Measurements from ENCODE around the gene IL4R.
"Not testable (repeated sequence)": the region's sequence is repeated elsewhere in the genome, so short reads cannot be mapped to it uniquely, and the experiment has no call there.

The IL4R gene

GRCh38 chr16:27287887-27288286 is 25.9 kb upstream of the IL4R start:
- no peak for DNase-seq

DNA sequence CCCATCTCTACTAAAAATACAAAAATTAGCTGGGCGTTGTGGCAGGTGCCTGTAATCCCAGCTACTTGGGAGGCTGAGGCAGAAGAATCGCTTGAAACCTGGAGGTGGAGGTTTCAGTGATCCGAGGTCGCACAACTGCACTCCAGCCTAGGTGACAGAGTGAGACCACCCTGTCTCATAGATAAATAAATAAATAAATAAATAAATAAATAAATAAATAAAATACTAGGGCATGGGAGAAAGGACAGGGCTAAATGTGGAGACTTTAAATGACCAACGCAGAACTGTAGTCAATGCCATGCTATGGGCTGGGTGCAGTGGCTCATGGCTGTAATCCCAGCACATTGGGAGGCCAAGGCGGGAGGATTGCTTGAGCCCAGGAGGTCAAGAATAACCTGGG is 25.5 kb upstream of the IL4R start:
- not testable (repeated sequence) for DNase-seq

- no peak for DNase-seq
Observed at GRCh38 chr16:27289669-27290068, 24.1 kb upstream of the IL4R start.

DNA sequence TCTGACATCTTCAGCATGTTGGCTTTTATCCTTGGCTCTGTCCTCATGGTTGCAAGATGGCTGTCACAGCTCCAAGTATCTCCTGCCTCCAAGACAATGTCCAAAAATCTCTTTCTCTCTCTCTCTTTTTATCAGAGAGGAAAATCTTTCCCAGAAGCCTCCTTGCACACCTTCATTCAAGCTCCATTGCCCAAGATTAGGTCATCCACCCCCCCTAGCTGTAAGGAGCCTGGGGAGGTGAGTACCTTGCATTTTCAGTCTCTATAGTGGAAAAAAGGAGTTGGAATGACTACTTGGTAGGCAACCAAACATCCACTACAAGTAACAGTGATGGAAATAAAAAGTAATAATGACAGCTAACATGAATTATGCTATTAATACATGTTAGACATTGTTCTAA is 23.2 kb upstream of the IL4R start:
- no peak for DNase-seq

DNA sequence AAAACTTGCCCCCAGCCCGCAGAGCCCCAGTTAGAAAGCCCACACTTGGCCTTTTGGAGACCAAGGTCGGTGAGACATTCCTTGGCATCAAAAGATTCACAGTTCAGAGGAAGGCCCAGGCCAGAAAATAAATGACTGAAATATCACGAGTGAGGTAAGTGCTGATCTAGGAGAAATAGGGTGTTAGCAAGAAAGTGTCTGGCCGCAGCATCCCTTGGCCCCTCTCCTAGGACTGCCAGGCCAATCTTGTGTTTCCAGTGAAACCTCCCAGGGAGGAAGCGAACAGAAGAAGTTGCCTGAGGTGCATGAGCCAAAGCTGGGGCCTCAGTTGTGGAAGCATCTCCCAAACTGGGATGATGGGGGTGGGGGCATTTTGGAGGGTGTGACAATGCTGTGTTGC is 22.7 kb upstream of the IL4R start:
- DNase-seq = no peak

DNA sequence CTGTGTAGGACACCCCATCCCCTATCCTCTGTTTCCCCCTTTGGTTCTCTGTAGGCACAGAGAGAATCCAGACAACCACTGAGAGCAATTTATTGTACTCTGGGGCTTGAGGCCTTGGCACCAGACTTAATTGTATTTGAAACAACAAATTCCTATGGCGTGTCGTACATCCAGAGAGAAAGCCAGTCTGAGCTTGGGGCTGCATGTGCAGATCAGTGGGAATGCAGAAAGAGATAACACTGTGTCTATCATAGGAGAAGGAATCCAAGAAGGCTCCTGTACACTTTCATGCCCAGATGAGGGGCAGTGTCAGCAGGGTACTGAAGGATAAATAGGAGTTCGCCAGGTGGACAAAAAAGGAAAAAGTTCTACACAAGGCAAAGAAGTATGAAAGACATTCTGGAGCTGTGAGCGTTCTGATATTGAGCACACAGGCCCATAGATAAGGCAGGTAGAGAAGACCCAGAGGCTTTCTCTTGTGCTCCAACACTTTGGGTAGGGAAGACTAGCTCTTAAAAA is 22.0 kb upstream of the IL4R start:
- no peak for DNase-seq

- DNase-seq = no peak
Observed at GRCh38 chr16:27293343-27293742, 20.4 kb upstream of the IL4R start.

GRCh38 chr16:27298132-27298531 is 15.6 kb upstream of the IL4R start:
- no peak for DNase-seq

- DNase-seq = no peak
Observed at GRCh38 chr16:27301236-27301861, 12.4 kb upstream of the IL4R start.

DNA sequence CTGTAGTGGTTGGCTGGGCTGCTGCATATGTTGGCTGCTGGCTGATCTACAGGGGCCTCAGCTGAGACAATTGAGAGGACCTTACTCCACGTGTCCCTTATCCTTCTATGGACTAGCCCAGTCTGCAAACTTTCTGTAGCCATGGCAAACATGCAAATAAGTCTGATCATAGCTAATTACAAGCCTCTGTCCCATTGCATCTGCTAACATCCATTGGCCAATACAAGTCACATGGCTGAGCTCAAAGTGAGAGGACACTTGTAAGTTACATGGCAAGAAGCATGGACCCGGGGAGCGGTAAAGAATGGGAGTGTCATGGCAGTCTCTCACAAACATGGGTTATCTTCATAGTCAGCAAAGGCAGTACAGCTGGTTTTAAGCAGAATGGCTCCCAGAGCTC is 11.6 kb upstream of the IL4R start:
- no peak for DNase-seq

- DNase-seq = no peak
Observed at GRCh38 chr16:27303256-27304100, 10.3 kb upstream of the IL4R start.

GRCh38 chr16:27304102-27304501 is 9.7 kb upstream of the IL4R start:
- no peak for DNase-seq

DNA sequence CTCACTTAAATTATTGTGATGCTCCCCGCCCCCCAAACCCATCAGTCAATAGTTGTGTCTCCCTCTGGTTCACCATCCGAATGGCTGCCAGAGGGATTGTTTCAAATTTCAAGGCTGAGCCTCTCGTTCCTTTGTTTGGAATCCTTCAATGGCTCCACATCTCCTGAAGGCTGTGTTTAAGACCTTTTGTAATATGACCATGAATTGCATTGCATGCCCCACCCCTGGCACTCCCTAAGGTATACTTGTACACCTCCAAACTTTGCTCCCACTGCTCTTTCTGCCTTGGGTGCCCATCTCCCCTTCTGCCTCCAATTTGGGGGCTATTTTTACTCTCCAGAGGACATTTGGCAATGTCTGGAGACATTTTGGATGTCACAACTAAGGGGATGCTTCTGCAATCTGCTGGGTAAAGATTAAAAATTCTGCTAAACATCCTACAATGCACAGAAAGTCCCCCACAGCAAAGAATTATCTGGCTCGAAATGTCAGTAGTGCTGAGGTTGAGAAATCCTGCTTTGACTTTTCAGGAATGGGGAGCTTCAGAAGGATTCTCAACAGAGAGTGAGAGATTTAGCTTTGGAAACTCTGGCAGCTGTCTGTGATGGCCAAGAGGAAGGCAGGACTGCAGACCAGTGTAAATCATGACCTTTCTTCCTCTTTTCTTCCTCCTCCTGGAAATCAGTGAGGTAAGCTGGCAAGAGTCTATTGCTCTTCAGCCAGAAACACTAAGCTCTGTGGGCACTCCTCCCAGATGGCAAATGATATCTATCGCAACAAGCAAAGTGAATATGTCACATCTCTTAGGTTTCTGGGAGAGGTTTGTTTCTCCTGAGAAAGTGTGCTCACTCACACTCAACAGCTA is 8.7 kb upstream of the IL4R start:
- no peak for DNase-seq

GRCh38 chr16:27305839-27306442 is 7.8 kb upstream of the IL4R start:
- DNase-seq = no peak

- no peak for DNase-seq
Observed at GRCh38 chr16:27308792-27309191, 5.0 kb upstream of the IL4R start.

GRCh38 chr16:27310576-27311447 is 3.0 kb upstream of the IL4R start:
- DNase-seq = no peak

DNA sequence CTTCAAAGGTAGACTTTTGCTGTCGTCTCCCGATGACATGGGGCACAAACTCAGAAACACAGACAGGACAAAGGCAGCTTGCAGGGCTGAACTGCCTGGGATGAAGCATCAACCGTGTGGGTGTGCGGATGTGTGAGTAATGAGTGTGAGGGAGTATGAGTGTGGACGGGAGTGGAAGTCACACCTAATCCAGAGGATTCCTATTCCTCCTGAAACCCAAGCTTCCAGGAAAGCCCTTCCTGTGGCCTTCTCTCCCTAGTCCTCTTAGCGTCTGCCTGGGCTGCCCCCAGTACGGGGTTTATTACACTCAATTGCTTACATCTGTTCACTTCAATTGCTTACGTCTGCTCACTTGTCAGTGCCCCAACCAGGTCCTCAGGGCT is 2.3 kb upstream of the IL4R start:
- peak in 1 of 51 donors; percentile 13 for DNase-seq

- DNase-seq = no peak
Observed at GRCh38 chr16:27311897-27312303, 1.9 kb upstream of the IL4R start.

- DNase-seq = no peak
Observed at GRCh38 chr16:27312580-27313421, 973 bp upstream of the IL4R start.
